ENCODE results near the gene CASP2.
"Not testable (repeated sequence)": the region's sequence is repeated elsewhere in the genome, so short reads cannot be mapped to it uniquely, and the experiment has no call there.

The CASP2 gene

GRCh38 chr7:143265017-143265693 is 23.0 kb upstream of the CASP2 start:
- DNase-seq, result no peak

DNA sequence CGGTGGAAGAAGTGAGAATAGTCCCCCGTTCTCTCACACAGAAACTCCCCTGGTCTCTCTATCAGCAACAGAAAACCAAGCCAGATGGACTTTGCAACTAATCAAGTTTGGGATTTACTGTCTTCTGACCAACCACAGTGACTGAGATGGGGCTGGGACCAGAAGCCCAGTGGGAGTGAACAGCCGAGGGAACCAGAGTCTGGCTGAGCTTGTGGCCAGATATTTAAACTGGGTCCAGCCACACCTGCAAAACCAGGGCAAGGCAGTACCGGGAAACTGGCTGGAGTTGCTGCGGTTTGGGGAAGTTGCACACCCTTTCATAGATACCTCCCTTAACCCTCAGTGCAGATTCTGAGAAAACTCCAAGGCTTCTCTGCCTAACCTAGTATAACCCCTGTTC is 18.9 kb upstream of the CASP2 start:
- no peak for DNase-seq

DNA sequence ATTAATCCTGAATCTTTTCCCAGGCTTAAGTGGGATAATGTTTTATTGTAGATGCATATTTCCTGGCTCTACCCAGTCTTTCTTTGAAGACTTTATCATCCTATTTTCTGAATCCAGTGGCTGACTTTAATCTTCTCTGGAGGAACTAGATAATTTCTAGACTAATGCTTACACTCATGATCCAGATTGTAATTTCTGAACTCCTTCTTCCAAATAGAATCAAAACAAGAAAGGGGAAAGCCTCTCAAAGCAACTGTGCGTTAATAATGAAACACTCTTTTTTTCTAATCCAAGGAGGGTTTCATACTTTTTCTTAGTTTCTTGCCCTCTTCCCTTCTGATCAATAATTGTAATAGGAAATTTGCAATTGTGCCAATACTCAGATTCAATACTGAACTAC is 16.9 kb upstream of the CASP2 start:
- no peak for DNase-seq

- no peak for DNase-seq
Measured at GRCh38 chr7:143272871-143273270, 15.3 kb upstream of the CASP2 start.

GRCh38 chr7:143279186-143280098 is 8.7 kb upstream of the CASP2 start:
- DNase-seq, result no peak

DNA sequence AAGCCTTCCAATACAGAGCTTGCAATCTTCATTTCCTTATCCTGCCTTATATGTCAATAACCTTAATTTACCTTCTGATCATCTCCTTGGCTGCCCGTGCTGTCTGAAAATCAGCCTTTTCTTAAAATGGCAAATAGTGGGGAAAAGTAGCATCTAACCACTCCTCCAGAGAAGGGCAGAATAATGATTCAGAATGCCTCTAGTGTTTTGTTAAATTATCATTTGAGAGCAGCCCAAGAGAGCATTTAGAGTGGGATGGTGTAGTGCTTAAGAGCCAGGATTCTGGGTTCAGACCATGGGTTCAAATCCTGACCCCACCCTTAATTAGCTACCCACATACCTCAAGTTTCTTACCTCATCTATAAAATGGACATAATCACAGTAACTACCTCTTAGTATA is 8.0 kb upstream of the CASP2 start:
- DNase-seq, result no peak

DNA sequence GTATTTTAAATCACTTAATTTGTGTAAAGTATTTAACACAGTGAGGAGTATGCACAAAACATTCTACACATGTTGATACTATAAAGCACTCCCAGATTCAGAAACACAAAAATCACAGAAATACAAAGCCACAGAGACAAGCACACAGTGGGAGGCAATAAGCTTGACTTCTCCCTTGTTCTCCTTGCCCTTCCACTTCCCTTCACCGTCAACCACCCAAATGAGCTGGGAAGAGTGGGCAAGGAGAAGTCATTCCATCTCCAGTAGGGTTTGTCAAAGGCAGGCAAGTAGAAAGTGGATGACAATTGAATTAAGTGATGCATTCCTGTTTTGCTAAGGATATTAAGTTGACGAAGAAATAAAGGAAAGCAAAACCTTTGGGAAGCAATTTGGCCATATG is 7.6 kb upstream of the CASP2 start:
- no peak for DNase-seq

DNA sequence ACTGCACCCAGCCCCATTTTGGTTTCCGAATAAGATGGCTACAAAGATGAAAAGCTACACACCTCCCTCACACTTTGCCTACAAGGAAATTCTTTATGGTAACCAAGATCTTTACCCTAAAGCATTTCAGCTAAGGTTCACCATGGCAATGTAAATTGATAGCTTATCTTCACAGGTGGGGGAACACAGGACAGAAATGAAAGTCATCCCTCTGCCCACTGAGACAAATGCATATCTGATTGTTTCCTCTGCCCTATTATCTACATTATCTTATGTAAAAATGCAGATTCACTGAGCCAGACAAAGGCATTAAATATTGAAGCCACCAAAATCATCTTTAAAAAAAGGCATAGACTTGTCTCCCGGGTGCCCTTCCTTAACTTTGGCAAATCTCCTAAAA is 6.6 kb upstream of the CASP2 start:
- no peak for DNase-seq

GRCh38 chr7:143282124-143282523 is 6.0 kb upstream of the CASP2 start:
- DNase-seq, result no peak

- no peak for DNase-seq
Measured at GRCh38 chr7:143283381-143283780, 4.8 kb upstream of the CASP2 start.

- no peak for DNase-seq
Measured at GRCh38 chr7:143284591-143285469, 3.3 kb upstream of the CASP2 start, which contains the start of gene TMEM139. Gene TMEM139, plus strand, starts transcription at chr7:143284958. Its CDS starts 1,000 bp downstream, at chr7:143285958.

GRCh38 chr7:143285470-143285778 is 2.7 kb upstream of the CASP2 start:
- DNase-seq, result no peak

DNA sequence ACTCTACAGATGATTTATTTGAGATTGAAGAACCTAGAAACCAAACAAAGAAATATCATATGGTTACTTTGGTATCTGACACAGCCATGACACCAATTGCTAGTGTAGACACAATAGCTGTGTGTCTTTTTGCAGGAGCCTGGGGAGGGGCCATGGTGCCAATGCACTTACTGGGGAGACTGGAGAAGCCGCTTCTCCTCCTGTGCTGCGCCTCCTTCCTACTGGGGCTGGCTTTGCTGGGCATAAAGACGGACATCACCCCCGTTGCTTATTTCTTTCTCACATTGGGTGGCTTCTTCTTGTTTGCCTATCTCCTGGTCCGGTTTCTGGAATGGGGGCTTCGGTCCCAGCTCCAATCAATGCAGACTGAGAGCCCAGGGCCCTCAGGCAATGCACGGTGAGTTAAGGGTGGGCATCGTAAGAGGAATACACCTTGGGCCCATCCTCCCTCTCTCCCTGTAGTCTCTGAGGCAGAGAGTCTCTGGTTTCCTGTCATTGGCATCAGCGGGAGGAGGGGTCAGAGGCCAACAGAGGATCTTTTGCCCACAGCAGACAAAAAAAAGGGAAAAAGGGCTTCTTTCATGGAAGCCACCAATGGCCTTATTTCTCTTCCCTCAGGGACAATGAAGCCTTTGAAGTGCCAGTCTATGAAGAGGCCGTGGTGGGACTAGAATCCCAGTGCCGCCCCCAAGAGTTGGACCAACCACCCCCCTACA is 2.2 kb upstream of the CASP2 start:
- no peak for DNase-seq

DNA sequence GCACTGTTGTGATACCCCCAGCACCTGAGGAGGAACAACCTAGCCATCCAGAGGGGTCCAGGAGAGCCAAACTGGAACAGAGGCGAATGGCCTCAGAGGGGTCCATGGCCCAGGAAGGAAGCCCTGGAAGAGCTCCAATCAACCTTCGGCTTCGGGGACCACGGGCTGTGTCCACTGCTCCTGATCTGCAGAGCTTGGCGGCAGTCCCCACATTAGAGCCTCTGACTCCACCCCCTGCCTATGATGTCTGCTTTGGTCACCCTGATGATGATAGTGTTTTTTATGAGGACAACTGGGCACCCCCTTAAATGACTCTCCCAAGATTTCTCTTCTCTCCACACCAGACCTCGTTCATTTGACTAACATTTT is 1.6 kb upstream of the CASP2 start:
- DNase-seq, result no peak

- DNase-seq, result no peak
Measured at GRCh38 chr7:143287339-143287934, 714 bp upstream of the CASP2 start.

DNA sequence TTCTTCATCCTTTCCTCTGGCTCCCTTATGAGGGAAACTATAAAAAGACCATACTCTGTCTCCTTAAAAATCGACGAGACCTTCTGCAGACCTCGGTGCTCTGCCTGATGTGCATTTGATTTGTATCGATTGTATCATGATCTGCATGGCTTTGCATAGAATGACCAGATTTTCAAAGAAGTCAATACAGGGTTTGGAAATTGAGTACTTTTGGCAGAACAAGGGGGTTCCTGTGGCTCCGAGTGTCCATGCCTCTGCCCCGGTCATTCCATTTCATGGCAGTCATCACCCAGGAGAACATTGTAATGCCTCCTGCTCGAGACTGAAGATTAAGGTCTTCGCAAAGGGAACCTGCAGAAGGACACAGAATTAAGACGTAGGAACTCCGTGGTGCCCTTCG is 685 bp downstream of the CASP2 start:
- no peak for DNase-seq

DNA sequence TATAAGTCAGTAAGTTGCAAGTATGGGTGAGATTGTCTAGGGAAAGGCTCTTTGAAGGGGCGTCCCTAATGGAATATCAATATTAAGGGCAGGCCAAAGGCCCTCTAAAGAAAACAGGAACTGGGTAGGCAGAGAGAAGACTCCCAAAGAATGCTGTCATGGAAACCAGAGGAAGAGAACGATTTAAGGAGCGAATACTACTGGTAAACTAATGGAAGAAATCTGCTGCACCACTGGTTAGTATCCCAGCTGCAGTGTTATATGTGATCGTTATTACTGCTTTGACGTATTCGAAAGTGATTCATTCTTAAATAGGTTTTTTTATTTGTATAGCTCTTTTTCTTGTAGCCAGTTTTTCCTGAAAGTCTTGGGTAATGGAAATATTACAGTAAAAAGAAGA is 1.3 kb downstream of the CASP2 start:
- no peak for DNase-seq

- not testable (repeated sequence) for DNase-seq
Measured at GRCh38 chr7:143289888-143290287, 1.7 kb downstream of the CASP2 start.

- no peak for DNase-seq
Measured at GRCh38 chr7:143290293-143290692, 2.1 kb downstream of the CASP2 start.

GRCh38 chr7:143292876-143293275 is 4.7 kb downstream of the CASP2 start:
- DNase-seq, result no peak

DNA sequence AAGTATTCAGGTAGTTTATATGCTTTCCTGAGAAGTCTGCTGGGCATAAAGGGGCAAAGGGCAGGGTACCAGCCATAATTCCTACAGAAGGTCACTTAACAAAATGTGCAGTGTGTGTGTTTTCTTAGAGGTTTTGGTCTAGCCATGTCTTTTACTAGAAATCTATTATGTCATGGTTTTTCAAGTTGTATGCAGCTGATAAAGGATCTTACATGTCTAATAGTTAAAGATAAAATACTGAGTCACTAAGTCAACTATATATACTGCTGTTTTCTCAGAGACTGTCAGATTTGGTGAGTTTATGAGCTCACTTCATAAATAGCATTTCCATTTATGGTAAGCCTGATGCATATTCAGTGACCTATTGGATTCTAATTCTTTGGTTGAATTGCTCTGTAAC is 7.7 kb downstream of the CASP2 start:
- DNase-seq, result no peak

DNA sequence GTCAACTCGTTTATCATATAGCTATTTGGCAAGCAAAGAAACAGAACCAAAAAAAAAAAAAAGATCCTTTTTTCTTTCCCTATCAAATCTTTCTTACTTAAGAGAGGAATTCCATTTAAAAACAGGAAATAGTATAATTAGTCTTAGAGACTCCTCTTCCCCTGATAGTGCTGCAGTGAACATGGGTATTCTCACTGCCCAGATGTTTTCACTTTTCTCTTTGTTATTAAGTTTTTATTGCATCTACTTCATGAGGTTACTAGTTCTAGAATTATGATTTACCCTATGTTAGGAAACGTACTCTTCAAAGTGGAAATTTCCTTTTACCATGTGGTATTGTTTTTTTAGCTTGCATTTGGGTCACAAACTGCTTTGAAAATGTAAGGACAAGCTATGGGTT is 8.5 kb downstream of the CASP2 start:
- DNase-seq, result no peak
